HepG2 (cell line): Measurements from ENCODE around the gene KCTD13. TPM values are rescaled to one million over a fixed set of nuclear protein-coding genes. Genes with fewer than 3 reads are reported as not detected.

Experiments used
- AKAP8 ChIP-seq: sonication (generic); formaldehyde crosslinking; IDR thresholded peaks from 2 replicates; pipeline ENCODE4 v1.5.1; 2020; ENCODE audit warnings: mild to moderate bottlenecking, missing genetic modification reagents
- ARID2 ChIP-seq: sonication (generic); formaldehyde crosslinking; IDR thresholded peaks from 2 replicates; pipeline ENCODE4 v1.8.1; 2022; ENCODE audit warnings: mild to moderate bottlenecking, missing genetic modification reagents, borderline replicate concordance
- BRD4 ChIP-seq: sonication (generic); formaldehyde crosslinking; IDR thresholded peaks from 2 replicates; pipeline ENCODE4 v1.4.0; 2020; ENCODE audit warnings: missing genetic modification reagents
- HNF4G ChIP-seq, 2 experiments: sonication (generic) in 1 of 2; formaldehyde crosslinking in 1 of 2; IDR thresholded peaks; 2 replicates each; pipeline versions ENCODE4 v1.4.0 to v1.6.1; 2011 to 2020; ENCODE audit warnings: borderline replicate concordance in 2 of 2, low read depth in 2 of 2, mild to moderate bottlenecking in 2 of 2, low read length in 1 of 2, missing genetic modification reagents in 1 of 2, moderate library complexity in 1 of 2
- KDM3A ChIP-seq: IDR thresholded peaks from 2 replicates; pipeline ENCODE4 v1.6.1; 2018; ENCODE audit warnings: low read depth, missing compliant biosample characterization
- NFRKB ChIP-seq: fragments of 450-650 bp; IDR thresholded peaks from 2 replicates; pipeline ENCODE4 v1.6.1; 2017
- PRDM4 ChIP-seq: sonication (generic); formaldehyde crosslinking; IDR thresholded peaks from 2 replicates; pipeline ENCODE4 v1.9.0; 2021; ENCODE audit warnings: missing genetic modification reagents, borderline replicate concordance
- TERF1 ChIP-seq: sonication (generic); formaldehyde crosslinking; IDR thresholded peaks from 2 replicates; pipeline ENCODE4 v1.8.0; 2022; ENCODE audit warnings: mild to moderate bottlenecking, missing genetic modification reagents, moderate library complexity
- ZFP1 ChIP-seq: IDR thresholded peaks from 2 replicates; pipeline ENCODE4 v1.6.1; 2016
- ZHX2 ChIP-seq, 2 experiments: sonication (generic) in 1 of 2; formaldehyde crosslinking in 1 of 2; IDR thresholded peaks; 2 replicates each; pipeline versions ENCODE4 v1.6.1 to v1.9.0; 2014 to 2022; ENCODE audit warnings: antibody characterized with exemption in 1 of 2, borderline replicate concordance in 1 of 2, inconsistent platforms in 1 of 2, low read depth in 1 of 2, missing genetic modification reagents in 1 of 2
- ZNF160 ChIP-seq: sonication (generic); formaldehyde crosslinking; IDR thresholded peaks from 2 replicates; pipeline ENCODE4 v1.8.0; 2022; ENCODE audit warnings: mild to moderate bottlenecking, inconsistent platforms, missing genetic modification reagents
- ZNF687 ChIP-seq: sonication (generic); formaldehyde crosslinking; IDR thresholded peaks from 2 replicates; pipeline ENCODE4 v1.5.1; 2020; ENCODE audit warnings: mild to moderate bottlenecking, missing genetic modification reagents, moderate library complexity
- polyA plus RNA-seq, 8 experiments: library from polyadenylated mRNA; depleted of rRNA in 3 of 8; stranded (reverse) in 7 of 8; unstranded in 1 of 8; fragments of >200 nt; fragmentation: Illumina TruSeq in 4 of 8; extraction: Trizol in 4 of 8; gene quantifications; 2 replicates each; pipeline versions ENCODE4 v1.2.1 to v1.2.3, GENCODE V29; 2011 to 2016; ENCODE audit warnings: low read depth in 4 of 8, missing spikeins in 1 of 8, mixed read lengths in 1 of 8; ENCODE audit not compliant: insufficient read depth in 1 of 8
- total RNA-seq, 5 experiments: library from RNA; depleted of rRNA; stranded (reverse); fragments of >200 nt; fragmentation: Illumina TruSeq; extraction: Trizol; gene quantifications; 2 replicates each; pipeline ENCODE4 v1.2.3, GENCODE V29; 2016; ENCODE audit warnings: low read depth in 1 of 5

The KCTD13 gene
- total and polyA plus RNA-seq, 2 of the 13 experiments (the other 11 are each of a cell fraction or from before 2014, with no cell fraction given) = 6.3 to 14.7 TPM

- TF ChIP-seq ZHX2 (IDR thresholded peaks at IDR 0.05; ENCODE audit: low read depth) (no peak), ZHX2 (CRISPR knock-in tag; IDR thresholded peaks at IDR 0.05; ENCODE audit: borderline replicate concordance) (no peak), AKAP8 (CRISPR knock-in tag) (no peak; the same call in 1 of the 2 replicates), ARID2 (CRISPR knock-in tag) (peak; percentile 82; the same call in 1 of the 2 replicates), KDM3A (CRISPR knock-in tag) (peak; percentile 28; the same call in 1 of the 2 replicates), BRD4 (CRISPR knock-in tag) (peak; percentile 68; the same call in 1 of the 2 replicates), PRDM4 (CRISPR knock-in tag) (no peak), ZNF160 (CRISPR knock-in tag) (peak; percentile 62; the same call in 1 of the 2 replicates), HNF4G (IDR thresholded peaks at IDR 0.05; ENCODE audit: borderline replicate concordance, low read depth, low read length) (peak; percentile 44; the same call in 1 of the 2 replicates), HNF4G (CRISPR knock-in tag; IDR thresholded peaks at IDR 0.05; ENCODE audit: borderline replicate concordance, low read depth) (no peak; the same call in 1 of the 2 replicates), TERF1 (CRISPR knock-in tag) (no peak), ZNF687 (CRISPR knock-in tag) (peak; percentile 93), NFRKB (no peak), ZFP1 (no peak)
Observed at GRCh38 chr16:29961479-29962343, 35.7 kb upstream of the KCTD13 start, which contains the start of gene TMEM219 (continued).
